PC-3 (cell line): Measurements from ENCODE around the gene IQCN.

Experiments
- EZH2 ChIP-seq: fragments of 300-600 bp; sonication (generic); IDR thresholded peaks from one replicate; pipeline ENCODE4 v1.6.1; 2017; ENCODE audit warnings: antibody characterized with exemption, mild to moderate bottlenecking, low read length; ENCODE audit not compliant: unreplicated experiment
- TF ChIP-seq, protein P1 (sequence below): fragments of 300-600 bp; sonication (generic); conservative IDR thresholded peaks from 2 replicates; pipeline ENCODE4 v1.5.1; 2017; ENCODE audit warnings: antibody characterized with exemption, low read depth, mild to moderate bottlenecking, low read length

DNA sequence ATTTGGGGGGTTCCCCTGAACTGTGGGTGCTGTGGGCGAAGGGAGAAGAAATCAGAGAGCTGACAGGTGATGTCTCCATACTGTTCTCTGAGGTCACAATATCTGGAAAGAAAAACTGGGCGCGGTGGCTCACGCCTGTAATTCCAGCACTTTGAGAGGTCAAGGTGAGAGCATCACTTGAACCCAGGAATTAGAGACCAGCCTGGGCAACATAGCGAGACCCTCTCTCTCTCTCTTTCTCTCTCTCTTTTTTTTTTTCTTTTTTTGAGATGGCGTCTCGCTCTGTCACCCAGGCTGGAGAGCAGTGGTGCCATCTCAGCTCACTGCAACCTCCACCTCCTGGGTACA, 21.9 kb downstream of the IQCN start:
- TF ChIP-seq, protein P1, sequence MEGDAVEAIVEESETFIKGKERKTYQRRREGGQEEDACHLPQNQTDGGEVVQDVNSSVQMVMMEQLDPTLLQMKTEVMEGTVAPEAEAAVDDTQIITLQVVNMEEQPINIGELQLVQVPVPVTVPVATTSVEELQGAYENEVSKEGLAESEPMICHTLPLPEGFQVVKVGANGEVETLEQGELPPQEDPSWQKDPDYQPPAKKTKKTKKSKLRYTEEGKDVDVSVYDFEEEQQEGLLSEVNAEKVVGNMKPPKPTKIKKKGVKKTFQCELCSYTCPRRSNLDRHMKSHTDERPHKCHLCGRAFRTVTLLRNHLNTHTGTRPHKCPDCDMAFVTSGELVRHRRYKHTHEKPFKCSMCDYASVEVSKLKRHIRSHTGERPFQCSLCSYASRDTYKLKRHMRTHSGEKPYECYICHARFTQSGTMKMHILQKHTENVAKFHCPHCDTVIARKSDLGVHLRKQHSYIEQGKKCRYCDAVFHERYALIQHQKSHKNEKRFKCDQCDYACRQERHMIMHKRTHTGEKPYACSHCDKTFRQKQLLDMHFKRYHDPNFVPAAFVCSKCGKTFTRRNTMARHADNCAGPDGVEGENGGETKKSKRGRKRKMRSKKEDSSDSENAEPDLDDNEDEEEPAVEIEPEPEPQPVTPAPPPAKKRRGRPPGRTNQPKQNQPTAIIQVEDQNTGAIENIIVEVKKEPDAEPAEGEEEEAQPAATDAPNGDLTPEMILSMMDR = no peak
- TF ChIP-seq EZH2 = no peak
